Neural progenitor cell (in vitro differentiated cells): ENCODE results near the gene IL31RA. TPM values are rescaled to one million over a fixed set of nuclear protein-coding genes. Genes with fewer than 3 reads are reported as not detected.

Experiments used
- DNase-seq: peaks from one replicate; pipeline ENCODE4 v3.0.0-alpha.2; 2016; ENCODE audit warnings: low spot score
- H2AFZ ChIP-seq: fragments of 200-600 bp; sonication (generic); replicated peaks from 2 replicates; pipeline ENCODE4 v1.6.1; 2016; ENCODE audit warnings: antibody characterized with exemption
- H3F3A ChIP-seq: fragments of 200-600 bp; sonication (generic); 2 replicates; pipeline ENCODE4 v1.6.1; 2016; ENCODE audit warnings: antibody characterized with exemption, low read depth
- H3K27ac ChIP-seq: fragments of 200-600 bp; sonication (generic); 2 replicates; pipeline ENCODE4 v1.5.1; 2016; ENCODE audit warnings: mild to moderate bottlenecking
- H3K27me3 ChIP-seq: fragments of 200-600 bp; sonication (generic); 2 replicates; pipeline ENCODE4 v1.6.1; 2016; ENCODE audit warnings: mild to moderate bottlenecking, moderate library complexity
- H3K36me3 ChIP-seq: fragments of 200-600 bp; sonication (generic); 2 replicates; pipeline ENCODE4 v1.5.1; 2016
- H3K4me1 ChIP-seq: fragments of 200-600 bp; sonication (generic); 2 replicates; pipeline ENCODE4 v1.6.1; 2016; ENCODE audit warnings: mixed run types
- H3K4me2 ChIP-seq: fragments of 200-600 bp; sonication (generic); 2 replicates; pipeline ENCODE4 v1.6.1; 2016
- H3K4me3 ChIP-seq: fragments of 200-600 bp; sonication (generic); 2 replicates; pipeline ENCODE4 v1.5.1; 2016
- H3K79me2 ChIP-seq: fragments of 200-600 bp; sonication (generic); 2 replicates; pipeline ENCODE4 v1.6.1; 2016; ENCODE audit warnings: low read depth
- H3K9ac ChIP-seq: fragments of 200-600 bp; sonication (generic); 2 replicates; pipeline ENCODE4 v1.6.1; 2016
- H3K9me3 ChIP-seq: fragments of 200-600 bp; sonication (generic); 2 replicates; pipeline ENCODE4 v1.5.1; 2016; ENCODE audit warnings: low read depth
- H4K20me1 ChIP-seq: fragments of 200-600 bp; sonication (generic); 2 replicates; pipeline ENCODE4 v1.6.1; 2016; ENCODE audit warnings: low read depth
- H3K27ac Mint-ChIP-seq: 3 replicates; pipeline ENCODE4 v1.8.0; 2021; ENCODE audit warnings: mixed read lengths
- H3K27me3 Mint-ChIP-seq: 2 replicates; pipeline ENCODE4 v1.8.0; 2022; ENCODE audit warnings: low read depth, mild to moderate bottlenecking, inconsistent platforms, moderate library complexity, mixed read lengths; ENCODE audit not compliant: insufficient read depth
- H3K36me3 Mint-ChIP-seq: 3 replicates; pipeline ENCODE4 v1.8.0; 2021; ENCODE audit warnings: mixed read lengths
- H3K4me1 Mint-ChIP-seq: 3 replicates; pipeline ENCODE4 v1.8.0; 2021; ENCODE audit warnings: mixed read lengths
- H3K4me3 Mint-ChIP-seq: 3 replicates; pipeline ENCODE4 v1.8.0; 2021; ENCODE audit warnings: mild to moderate bottlenecking, moderate library complexity, mixed read lengths
- H3K9me3 Mint-ChIP-seq: 3 replicates; pipeline ENCODE4 v1.8.0; 2020; ENCODE audit warnings: mixed read lengths
- EZH2 ChIP-seq: fragments of 200-600 bp; sonication (generic); IDR thresholded peaks from 2 replicates; pipeline ENCODE4 v1.6.1; 2017; ENCODE audit warnings: antibody characterized with exemption, mild to moderate bottlenecking, moderate library complexity
- EZH2phosphoT487 ChIP-seq: fragments of 200-600 bp; sonication (generic); IDR thresholded peaks from 2 replicates; pipeline ENCODE4 v1.6.1; 2017; ENCODE audit warnings: antibody characterized with exemption
- total RNA-seq: library from RNA; depleted of rRNA; stranded (reverse); fragments of >200 nt; gene quantifications from 2 replicates; pipeline ENCODE4 v1.2.3, GENCODE V29; 2015; ENCODE audit warnings: low replicate concordance
- TF ChIP-seq, protein P1 (sequence below): fragments of 200-600 bp; sonication (generic); IDR thresholded peaks from 2 replicates; pipeline ENCODE4 v1.5.1; 2017; ENCODE audit warnings: antibody characterized with exemption, mild to moderate bottlenecking

The IL31RA gene
- total RNA-seq, 1 donor from 2014 or later, result not detected

GRCh38 chr5:55817030-55817429, 34.1 kb upstream of the IL31RA start:
- Mint-ChIP-seq H3K4me3 (no peak overlapping the region), H3K27me3 (no peaks in the 10 kb centered on the region), H3K36me3 (no peaks in the 10 kb centered on the region), H3K4me1 (no peaks in the 10 kb centered on the region), H3K9me3 (no peaks in the 10 kb centered on the region), H3K27ac (no peak overlapping the region)
- Histone ChIP-seq H3F3A (no peaks in the 10 kb centered on the region), H3K4me1 (no peaks in the 10 kb centered on the region), H3K27me3 (peaks cover 18% of the 10 kb centered on the region), H3K36me3 (no peaks in the 10 kb centered on the region), H3K4me3 (no peak overlapping the region), H3K79me2 (no peaks in the 10 kb centered on the region), H3K9ac (no peak overlapping the region), H3K9me3 (no peaks in the 10 kb centered on the region), H4K20me1 (no peaks in the 10 kb centered on the region), H3K4me2 (no peak overlapping the region), H3K27ac (no peak overlapping the region), H2AFZ (no peak overlapping the region)
- no peak for TF ChIP-seq EZH2phosphoT487
- TF ChIP-seq EZH2, result no peak
- TF ChIP-seq, protein P1, sequence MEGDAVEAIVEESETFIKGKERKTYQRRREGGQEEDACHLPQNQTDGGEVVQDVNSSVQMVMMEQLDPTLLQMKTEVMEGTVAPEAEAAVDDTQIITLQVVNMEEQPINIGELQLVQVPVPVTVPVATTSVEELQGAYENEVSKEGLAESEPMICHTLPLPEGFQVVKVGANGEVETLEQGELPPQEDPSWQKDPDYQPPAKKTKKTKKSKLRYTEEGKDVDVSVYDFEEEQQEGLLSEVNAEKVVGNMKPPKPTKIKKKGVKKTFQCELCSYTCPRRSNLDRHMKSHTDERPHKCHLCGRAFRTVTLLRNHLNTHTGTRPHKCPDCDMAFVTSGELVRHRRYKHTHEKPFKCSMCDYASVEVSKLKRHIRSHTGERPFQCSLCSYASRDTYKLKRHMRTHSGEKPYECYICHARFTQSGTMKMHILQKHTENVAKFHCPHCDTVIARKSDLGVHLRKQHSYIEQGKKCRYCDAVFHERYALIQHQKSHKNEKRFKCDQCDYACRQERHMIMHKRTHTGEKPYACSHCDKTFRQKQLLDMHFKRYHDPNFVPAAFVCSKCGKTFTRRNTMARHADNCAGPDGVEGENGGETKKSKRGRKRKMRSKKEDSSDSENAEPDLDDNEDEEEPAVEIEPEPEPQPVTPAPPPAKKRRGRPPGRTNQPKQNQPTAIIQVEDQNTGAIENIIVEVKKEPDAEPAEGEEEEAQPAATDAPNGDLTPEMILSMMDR, result no peak
- DNase-seq, result no peak

DNA sequence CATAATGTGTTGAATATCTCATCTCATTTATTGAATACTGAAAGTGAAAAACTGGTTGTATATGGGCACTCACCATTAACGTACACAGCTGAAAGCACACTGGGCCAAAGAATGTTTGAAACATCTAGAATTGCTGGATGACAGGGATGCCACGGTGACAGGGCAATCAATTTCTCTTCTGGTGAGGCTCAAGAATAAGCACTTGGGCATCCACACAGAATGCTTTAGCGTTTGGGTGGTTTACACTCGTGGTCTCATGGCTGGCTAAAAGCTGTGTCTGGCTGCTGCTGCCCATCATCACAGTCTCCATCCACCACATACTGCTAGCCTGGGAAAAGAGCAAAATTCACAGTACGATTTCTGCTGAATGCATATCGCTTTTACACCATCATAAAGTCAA, 30.7 kb upstream of the IL31RA start:
- Histone ChIP-seq H3K27ac (no peak overlapping the region), H2AFZ (no peak overlapping the region), H3K9ac (no peak overlapping the region), H3K4me3 (no peak overlapping the region), H3F3A (no peaks in the 10 kb centered on the region), H3K4me2 (no peak overlapping the region), H3K9me3 (no peaks in the 10 kb centered on the region), H3K4me1 (no peaks in the 10 kb centered on the region), H3K79me2 (no peaks in the 10 kb centered on the region), H4K20me1 (no peaks in the 10 kb centered on the region), H3K36me3 (no peaks in the 10 kb centered on the region), H3K27me3 (peaks cover 34% of the 10 kb centered on the region)
- Mint-ChIP-seq H3K4me3 (no peak overlapping the region), H3K27me3 (no peaks in the 10 kb centered on the region), H3K27ac (no peak overlapping the region), H3K4me1 (no peaks in the 10 kb centered on the region), H3K36me3 (no peaks in the 10 kb centered on the region), H3K9me3 (no peaks in the 10 kb centered on the region)
- TF ChIP-seq EZH2 (no peak), EZH2phosphoT487 (no peak)
- TF ChIP-seq, protein P1, result no peak
- no peak for DNase-seq

GRCh38 chr5:55821731-55822512, 29.2 kb upstream of the IL31RA start:
- TF ChIP-seq, protein P1, result no peak
- TF ChIP-seq EZH2, result peak; percentile 45
- H4K20me1 ChIP-seq, result no peaks in the 10 kb centered on the region
- no peaks in the 10 kb centered on the region for H3K36me3 ChIP-seq
- H3K4me1 ChIP-seq, result no peaks in the 10 kb centered on the region
- no peaks in the 10 kb centered on the region for H3F3A ChIP-seq
- H3K9me3 ChIP-seq, result no peaks in the 10 kb centered on the region
- Mint-ChIP-seq H3K27me3 (no peaks in the 10 kb centered on the region), H3K4me3 (no peak overlapping the region), H3K9me3 (no peaks in the 10 kb centered on the region), H3K36me3 (no peaks in the 10 kb centered on the region), H3K4me1 (no peaks in the 10 kb centered on the region), H3K27ac (no peak overlapping the region)
- peak overlapping the region; percentile 64 for H2AFZ ChIP-seq
- peak; percentile 55 for DNase-seq
- H3K4me2 ChIP-seq, result peak overlapping the region; percentile 65
- no peaks in the 10 kb centered on the region for H3K79me2 ChIP-seq
- no peak overlapping the region for H3K27ac ChIP-seq
- peak overlapping the region; percentile 42 for H3K4me3 ChIP-seq
- H3K27me3 ChIP-seq, result peaks cover 34% of the 10 kb centered on the region
- no peak overlapping the region for H3K9ac ChIP-seq
